DND-41 (cell line): ENCODE results near the gene LTBP1.
"Not testable (repeated sequence)": the region's sequence is repeated elsewhere in the genome, so short reads cannot be mapped to it uniquely, and the experiment has no call there.

Source experiments
- ATAC-seq: fragments of 200-7000 bp; cut with Tn5 transposase; 3 replicates; pipeline ENCODE4 v1.9.1; 2021; ENCODE audit warnings: low read depth; ENCODE audit not compliant: insufficient read depth
- DNase-seq: peaks from one replicate; pipeline ENCODE4 v3.0.0-alpha.2; 2020
- H2AFZ ChIP-seq: 2 replicates; pipeline ENCODE4 v1.6.0; 2012; ENCODE audit warnings: low read depth, low read length
- H3K27ac ChIP-seq: 2 replicates; pipeline ENCODE4 v1.5.1; 2012; ENCODE audit warnings: low read length, inconsistent platforms
- H3K27me3 ChIP-seq: fragments of 200-600 bp; sonication (generic); 2 replicates; pipeline ENCODE4 v1.6.0; 2012; ENCODE audit warnings: low read length, mild to moderate bottlenecking, inconsistent platforms; ENCODE audit not compliant: insufficient read depth, poor library complexity
- H3K36me3 ChIP-seq: 2 replicates; pipeline ENCODE4 v1.5.1; 2012; ENCODE audit warnings: low read length, inconsistent platforms; ENCODE audit not compliant: insufficient read depth
- H3K4me1 ChIP-seq: 2 replicates; pipeline ENCODE4 v1.5.1; 2012; ENCODE audit warnings: mild to moderate bottlenecking, low read length; ENCODE audit not compliant: insufficient read depth
- H3K4me2 ChIP-seq: 2 replicates; pipeline ENCODE4 v1.6.0; 2012; ENCODE audit warnings: mild to moderate bottlenecking, moderate library complexity, low read length, inconsistent platforms; ENCODE audit not compliant: insufficient read depth
- H3K4me3 ChIP-seq, 2 experiments: fragments of 200-600 bp in 1 of 2; shearing (Covaris generic) in 1 of 2; 2 replicates each; pipeline ENCODE4 v1.5.1; 2012 to 2016; ENCODE audit warnings: inconsistent platforms in 2 of 2, low read length in 2 of 2, mild to moderate bottlenecking in 2 of 2, low read depth in 1 of 2, moderate library complexity in 1 of 2
- H3K79me2 ChIP-seq: 2 replicates; pipeline ENCODE4 v1.6.0; 2012; ENCODE audit warnings: low read length, inconsistent platforms; ENCODE audit not compliant: insufficient read depth
- H3K9ac ChIP-seq: 2 replicates; pipeline ENCODE4 v1.6.0; 2012; ENCODE audit warnings: low read depth, mild to moderate bottlenecking, inconsistent platforms, low read length, moderate library complexity
- H3K9me3 ChIP-seq: 2 replicates; pipeline ENCODE4 v1.5.1; 2012; ENCODE audit warnings: low read length, moderate library complexity, mild to moderate bottlenecking, inconsistent platforms; ENCODE audit not compliant: insufficient read depth, severe bottlenecking
- H4K20me1 ChIP-seq: 2 replicates; pipeline ENCODE4 v1.6.0; 2012; ENCODE audit warnings: low read length; ENCODE audit not compliant: insufficient read depth
- CTCF ChIP-seq: IDR thresholded peaks from 2 replicates; pipeline ENCODE4 v1.5.1; 2012; ENCODE audit warnings: borderline replicate concordance, low read length, moderate library complexity, mild to moderate bottlenecking; ENCODE audit not compliant: poor library complexity, severe bottlenecking; ENCODE audit errors: extremely low read depth
- EZH2 ChIP-seq: IDR thresholded peaks from 3 replicates; pipeline ENCODE4 v1.6.1; 2012; ENCODE audit warnings: borderline replicate concordance, low read depth, mild to moderate bottlenecking, moderate library complexity, low read length, inconsistent platforms; ENCODE audit not compliant: severe bottlenecking

The LTBP1 gene

DNA sequence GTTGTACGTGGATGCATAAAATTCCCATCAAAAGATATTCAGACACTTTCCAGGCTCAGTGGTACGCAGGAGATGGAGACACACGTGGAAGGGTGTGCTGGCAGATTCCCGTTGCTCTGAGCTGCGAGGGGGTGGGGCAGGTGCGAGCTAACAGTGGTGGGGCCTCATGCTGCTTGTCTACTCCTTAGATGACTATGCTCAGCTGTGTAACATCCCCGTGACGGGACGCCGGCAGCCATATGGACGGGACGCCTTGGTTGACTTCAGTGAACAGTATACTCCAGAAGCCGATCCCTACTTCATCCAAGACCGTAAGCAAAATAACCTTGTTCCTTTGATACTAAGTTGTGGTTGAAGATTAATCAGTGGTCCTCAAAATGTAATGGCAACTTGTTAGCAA, 442.2 kb downstream of the LTBP1 start:
- no peak overlapping the region for H3K4me2 ChIP-seq

GRCh38 chr2:33389695-33390094, 442.9 kb downstream of the LTBP1 start:
- not testable (repeated sequence) for H3K9me3 ChIP-seq, H3K4me1 ChIP-seq, H3K4me3 ChIP-seq, H3K27me3 ChIP-seq, H3K36me3 ChIP-seq, H3K79me2 ChIP-seq, H3K27ac ChIP-seq, H2AFZ ChIP-seq, ATAC-seq, H4K20me1 ChIP-seq, H3K4me2 ChIP-seq, H3K9ac ChIP-seq, DNase-seq

More for the DNA sequence above, 442.2 kb downstream of the LTBP1 start:
- Histone ChIP-seq H3K27me3 (no peaks in the 10 kb centered on the region), H3K79me2 (no peaks in the 10 kb centered on the region), H3K4me1 (no peaks in the 10 kb centered on the region), H3K9me3 (no peaks in the 10 kb centered on the region), H3K9ac (no peak overlapping the region), H2AFZ (no peak overlapping the region), H3K27ac (no peak overlapping the region), H3K4me3 (no peak overlapping the region), H4K20me1 (no peaks in the 10 kb centered on the region), H3K36me3 (no peaks in the 10 kb centered on the region)
- DNase-seq, result no peak
- TF ChIP-seq CTCF (no peak), EZH2 (no peak)
- ATAC-seq, result no peak

GRCh38 chr2:33391529-33392255, 444.9 kb downstream of the LTBP1 start:
- no peak for ATAC-seq

DNA sequence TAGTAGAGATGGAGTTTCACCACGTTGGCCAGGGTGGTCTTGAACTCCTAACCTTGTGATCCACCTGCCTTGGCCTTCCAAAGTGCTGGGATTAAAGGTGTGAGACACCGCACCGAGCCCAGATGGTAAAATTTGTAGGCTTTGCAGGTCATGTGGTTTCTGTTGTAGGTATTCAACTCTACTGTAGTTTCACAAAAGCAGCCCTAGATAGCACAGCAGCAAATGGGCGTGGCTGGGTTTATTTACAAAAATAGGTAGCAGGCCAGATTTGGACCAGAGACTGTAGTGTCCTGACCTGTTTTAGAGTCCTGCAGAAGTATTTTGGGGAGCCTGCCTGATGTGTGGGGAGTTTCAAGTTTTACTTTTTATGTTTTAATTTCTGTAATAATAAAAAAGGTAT, 445.6 kb downstream of the LTBP1 start:
- Histone ChIP-seq H3K27ac (no peak overlapping the region), H3K4me2 (no peak overlapping the region), H3K4me3 (no peak overlapping the region), H3K79me2 (no peaks in the 10 kb centered on the region), H3K4me1 (no peaks in the 10 kb centered on the region), H4K20me1 (no peaks in the 10 kb centered on the region), H2AFZ (no peak overlapping the region), H3K27me3 (no peaks in the 10 kb centered on the region), H3K36me3 (no peaks in the 10 kb centered on the region), H3K9ac (no peak overlapping the region), H3K9me3 (no peaks in the 10 kb centered on the region)
- no peak for DNase-seq
- no peak for TF ChIP-seq EZH2
- TF ChIP-seq CTCF, result no peak
- no peak for ATAC-seq

More at GRCh38 chr2:33391529-33392255, 444.9 kb downstream of the LTBP1 start:
- Histone ChIP-seq H3K27me3 (no peaks in the 10 kb centered on the region), H3K4me2 (no peak overlapping the region), H3K4me1 (no peaks in the 10 kb centered on the region), H3K9me3 (no peaks in the 10 kb centered on the region), H3K79me2 (no peaks in the 10 kb centered on the region), H4K20me1 (no peaks in the 10 kb centered on the region), H3K9ac (no peak overlapping the region), H2AFZ (no peak overlapping the region), H3K27ac (no peak overlapping the region), H3K4me3 (no peak overlapping the region), H3K36me3 (no peaks in the 10 kb centered on the region)
- no peak for DNase-seq
- no peak for TF ChIP-seq EZH2
- no peak for TF ChIP-seq CTCF
